NCI-H1105 (cell line): ENCODE data around the gene ATP13A3.
"Not testable (repeated sequence)": the region's sequence is repeated elsewhere in the genome, so short reads cannot be mapped to it uniquely, and the experiment has no call there.

Experiments
- DNase-seq: peaks from one replicate; lab custom pipeline; 2025; lab: John Stamatoyannopoulos, UW

The ATP13A3 gene

DNA sequence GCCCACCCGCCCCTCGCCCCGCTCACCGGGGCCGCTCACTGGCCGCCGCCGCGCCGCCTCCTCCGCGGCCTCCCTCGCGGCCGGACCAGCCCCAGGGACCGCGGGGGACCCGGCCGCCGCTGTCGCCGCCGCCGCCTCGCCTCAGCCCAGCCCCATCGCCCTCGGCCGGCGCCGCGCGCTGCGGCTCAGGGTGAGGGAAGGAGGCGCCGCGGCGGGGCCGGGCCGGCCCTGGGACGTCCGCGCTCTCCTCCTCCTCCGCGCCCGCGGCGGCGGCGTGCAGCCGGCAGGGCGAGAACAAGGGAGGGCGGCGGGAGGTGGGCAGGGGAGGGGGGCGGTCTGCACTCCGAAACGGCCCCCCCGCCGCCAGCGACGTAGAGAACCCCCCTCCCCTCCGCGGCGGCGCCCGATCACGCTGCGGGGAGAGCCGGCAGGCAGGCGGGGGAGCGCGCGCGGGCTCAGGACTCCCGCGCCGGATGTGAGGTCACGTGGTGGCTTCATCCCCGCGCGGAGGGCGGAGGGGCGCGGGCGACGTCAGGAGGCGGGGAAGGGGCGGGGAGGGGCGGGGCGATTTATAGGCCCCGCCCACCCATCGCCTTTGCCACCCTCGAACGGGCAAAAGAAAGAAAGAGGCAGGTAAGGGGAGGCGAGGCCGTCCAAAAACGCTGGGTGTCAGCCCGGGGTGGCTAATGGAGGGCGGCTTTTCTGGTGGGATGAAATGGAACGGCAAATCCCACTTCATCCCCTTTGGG, at the start of gene ATP13A3:
ATP13A3 (minus strand) TSS at position 463 of the 749 bp plus-strand sequence. CDS start 24,812 bp downstream, outside the sequence.
- peak; percentile 95 for DNase-seq

DNA sequence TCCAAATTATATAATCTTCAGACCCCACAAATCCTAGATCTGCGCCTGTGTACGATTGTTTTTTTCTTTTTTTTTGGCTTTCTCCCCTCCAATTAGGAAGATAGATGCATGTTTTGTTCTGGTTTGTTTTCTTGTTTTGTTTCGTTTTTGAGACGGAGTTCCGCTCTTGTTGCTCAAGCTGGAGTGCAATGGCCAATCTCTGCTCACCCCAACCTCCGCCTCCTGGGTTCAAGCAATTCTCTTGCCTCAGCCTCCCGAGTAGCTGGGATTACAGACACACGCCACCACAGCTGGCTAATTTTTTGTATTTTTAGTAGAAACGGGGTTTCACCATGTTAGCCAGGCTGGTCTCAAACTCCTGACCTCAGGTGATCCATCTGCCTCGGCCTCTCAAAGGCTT, 48.4 kb upstream of the ATP13A3 start:
- not testable (repeated sequence) for DNase-seq

DNA sequence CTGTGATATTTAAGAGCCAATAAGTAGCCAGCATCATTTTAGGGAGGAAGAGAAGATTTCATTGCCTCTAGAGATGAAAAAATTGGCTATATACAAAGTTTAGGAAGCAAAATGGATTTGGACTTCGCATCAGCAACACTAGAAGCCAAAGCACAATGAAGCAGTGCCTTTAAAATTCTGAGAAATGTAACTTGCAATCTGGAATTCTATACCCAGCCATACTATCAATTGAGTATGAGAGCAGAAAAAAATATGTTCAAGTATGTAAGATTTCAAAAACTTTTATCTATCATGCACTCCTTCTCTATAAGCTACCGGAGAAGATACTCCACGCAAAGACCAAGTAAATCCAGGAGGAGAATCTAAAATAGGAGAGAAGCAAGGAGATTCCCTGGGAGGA, 47.4 kb upstream of the ATP13A3 start:
- no peak for DNase-seq

DNA sequence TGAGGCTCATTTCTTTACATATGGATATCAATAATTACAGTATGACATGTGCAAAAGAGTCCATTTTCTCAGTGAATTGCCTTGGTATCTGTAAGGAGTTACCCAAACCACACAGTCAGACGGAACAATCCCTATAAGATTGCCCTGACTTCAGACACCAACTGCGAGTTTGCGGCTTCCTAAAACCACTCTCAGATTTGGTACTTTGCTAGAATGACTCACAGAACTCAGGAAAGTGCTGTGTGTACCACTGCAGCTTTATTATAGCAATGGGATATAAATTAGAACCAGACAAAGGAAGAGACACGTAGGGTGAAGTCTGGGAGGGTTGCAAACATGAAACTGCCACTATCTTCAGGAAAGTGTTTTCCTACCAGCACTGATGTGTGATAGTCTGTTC, 45.8 kb upstream of the ATP13A3 start:
- no peak for DNase-seq

DNA sequence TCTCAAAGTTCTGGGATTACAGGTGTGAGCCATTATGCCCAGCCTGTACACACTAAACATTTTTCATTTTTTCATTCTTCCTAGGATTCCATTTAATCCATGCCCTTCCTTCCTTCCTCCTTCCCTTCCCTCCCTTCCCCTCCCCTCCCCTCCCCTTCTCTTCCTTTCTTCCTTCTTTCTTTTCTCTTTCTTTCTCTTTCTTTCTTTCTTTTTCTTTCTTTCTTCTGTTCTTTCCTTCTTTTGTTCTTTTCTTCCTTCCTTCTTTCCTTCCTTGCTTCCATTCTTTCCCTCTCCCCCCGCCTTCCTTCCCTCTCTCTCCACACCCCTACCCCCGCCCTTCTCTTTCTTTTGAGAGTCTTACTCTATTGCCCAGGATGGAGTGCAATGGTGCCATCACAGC, 40.9 kb upstream of the ATP13A3 start:
- DNase-seq = no peak

DNA sequence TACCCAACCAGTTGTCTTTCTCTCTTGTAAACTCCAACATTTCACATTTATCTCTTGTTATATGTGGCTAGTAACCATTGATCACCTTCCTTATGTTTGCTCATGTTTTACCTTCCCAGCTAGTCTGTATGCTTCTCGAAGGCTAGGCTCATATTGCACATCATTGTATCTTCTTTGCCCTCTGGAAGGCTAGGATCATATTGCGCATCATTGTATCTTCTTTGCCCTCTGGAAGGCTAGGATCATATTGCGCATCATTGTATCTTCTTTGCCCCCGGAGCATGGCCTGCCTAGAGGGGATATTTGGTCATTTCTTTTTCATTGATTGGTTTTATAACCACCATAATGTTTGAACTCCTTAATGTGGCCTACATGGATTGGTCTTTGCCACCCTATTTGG, 39.4 kb upstream of the ATP13A3 start:
- DNase-seq = no peak

DNA sequence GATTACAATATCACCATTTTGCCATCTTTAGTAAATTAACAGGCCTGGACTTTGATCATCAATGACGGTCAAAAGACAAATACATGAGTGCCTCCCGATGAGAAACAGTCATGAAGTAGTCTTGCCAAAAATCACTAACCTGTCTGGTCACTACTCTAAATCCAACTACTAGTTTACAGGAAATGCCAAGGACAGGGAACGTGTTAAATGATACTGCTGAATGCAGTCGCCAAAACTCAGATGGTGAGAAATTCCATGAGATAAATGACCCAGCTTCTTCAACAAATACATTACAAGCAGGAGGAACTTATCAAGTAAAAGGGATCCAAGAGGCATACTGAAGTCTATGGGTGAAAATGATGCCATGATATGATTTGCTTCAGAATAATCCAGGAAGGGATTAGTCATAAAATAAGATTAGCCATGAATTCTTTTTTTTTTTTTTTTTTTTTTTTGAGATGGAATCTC, 35.8 kb upstream of the ATP13A3 start:
- DNase-seq = no peak

DNA sequence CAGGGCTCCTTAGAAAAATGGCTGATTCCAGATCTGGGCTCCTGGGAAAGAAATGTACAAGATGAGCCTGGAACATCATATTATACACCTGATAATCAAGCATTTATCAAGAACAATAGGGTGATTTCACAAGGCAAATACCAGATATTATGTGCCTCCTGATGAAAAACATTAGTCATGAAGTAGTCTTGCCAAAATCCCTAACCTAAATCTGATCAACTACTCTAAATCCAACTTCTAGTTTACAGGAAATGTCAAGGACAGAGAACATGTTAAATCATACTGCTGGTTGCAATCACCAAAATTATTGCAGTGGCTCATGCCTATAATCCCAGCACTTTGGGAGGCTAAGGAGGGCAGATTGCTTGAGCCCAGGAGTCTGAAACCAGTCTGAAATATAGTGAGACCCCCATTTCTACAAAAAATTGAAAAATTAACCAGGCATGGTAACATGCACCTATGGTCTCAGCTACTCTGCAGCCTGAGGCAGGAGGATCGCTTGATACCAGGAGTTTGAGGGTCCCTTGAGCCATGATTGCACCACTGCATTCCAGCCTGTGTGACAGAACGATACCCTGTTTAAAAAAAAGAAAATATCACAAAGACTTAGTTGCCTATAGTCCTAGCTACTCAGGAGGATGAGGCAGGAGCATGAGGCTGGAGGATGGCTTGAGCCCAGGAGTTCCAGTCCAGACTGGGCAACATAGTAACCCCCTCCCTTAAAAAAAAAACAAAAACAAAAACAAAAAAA, 34.9 kb upstream of the ATP13A3 start:
- no peak for DNase-seq

DNA sequence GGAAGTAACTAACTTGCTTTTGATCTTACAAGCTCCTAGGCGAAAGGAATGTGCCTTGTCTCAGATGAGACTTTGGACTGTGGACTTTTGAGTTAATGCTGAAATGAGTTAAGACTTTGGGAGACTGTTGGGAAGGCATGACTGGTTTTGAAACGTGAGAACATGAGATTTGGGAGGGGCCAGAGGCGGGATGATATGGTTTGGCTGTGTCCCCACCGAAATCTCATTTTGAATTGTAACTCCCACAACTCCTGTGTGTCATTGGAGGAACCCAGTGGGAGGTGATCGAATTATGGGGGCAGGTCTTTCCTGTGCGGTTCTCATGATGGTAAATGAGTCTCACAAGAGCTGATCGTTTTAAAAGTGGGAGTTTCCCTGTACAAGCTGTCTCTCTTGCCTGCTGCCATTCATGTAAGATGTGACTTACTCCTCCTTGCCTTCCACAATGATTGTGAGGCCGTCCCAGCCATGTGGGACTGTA, 33.9 kb upstream of the ATP13A3 start:
- not testable (repeated sequence) for DNase-seq

DNA sequence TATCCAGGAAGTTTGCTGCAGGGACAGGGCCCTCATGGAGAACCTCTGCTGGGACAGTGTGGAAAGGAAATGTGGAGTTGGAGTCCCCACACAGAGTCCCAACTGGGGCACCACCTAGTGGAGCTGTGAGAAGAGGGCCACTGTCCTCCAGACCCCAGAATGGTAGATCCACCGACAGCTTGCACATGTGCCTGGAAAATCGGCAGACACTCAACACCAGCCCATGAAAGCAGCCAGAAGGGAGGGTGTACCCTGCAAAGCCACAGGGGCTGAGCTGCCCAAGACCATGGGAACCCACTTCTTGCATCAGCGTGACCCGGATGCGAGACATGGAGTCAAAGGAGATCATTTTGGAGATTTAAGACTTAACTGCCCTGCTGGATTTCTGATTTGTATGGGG, 33.4 kb upstream of the ATP13A3 start:
- DNase-seq = not testable (repeated sequence)

DNA sequence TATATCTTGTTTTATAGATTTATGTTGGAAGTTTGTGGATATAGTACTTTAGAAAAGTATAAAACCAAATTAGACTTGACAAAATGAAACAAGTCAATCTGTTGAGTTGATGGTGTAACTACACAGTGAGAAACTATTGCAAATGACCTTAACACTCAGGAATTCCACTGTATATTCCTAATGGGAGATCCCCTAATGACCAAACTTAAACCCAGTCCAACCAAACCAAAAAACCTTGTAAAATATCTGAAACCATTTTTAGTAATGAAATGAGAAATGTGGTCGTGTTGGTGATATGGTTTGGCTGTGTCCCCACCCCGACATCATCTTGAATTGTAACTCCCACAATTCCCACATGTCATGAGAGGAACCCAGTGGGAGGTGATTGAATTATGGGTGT, 31.9 kb upstream of the ATP13A3 start:
- DNase-seq = no peak

DNA sequence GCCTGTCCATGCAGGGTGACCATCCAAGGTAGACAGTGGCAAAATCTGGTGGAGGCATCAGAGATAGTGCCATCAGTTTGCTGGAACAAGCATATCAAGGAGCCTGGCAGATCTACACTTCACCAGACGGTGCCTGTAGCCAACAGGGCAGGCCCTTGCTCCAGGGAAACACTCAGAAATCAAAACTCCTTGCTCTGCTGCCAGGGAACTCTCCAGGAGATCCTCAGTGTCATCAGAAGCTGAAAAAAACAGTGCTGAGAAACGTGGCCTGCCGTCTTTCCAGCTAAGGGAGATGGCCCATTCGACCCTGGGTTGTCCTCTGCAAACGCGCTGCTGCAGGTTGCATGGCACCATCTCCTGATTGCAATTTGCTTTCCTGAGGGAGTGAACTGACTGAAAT, 30.5 kb upstream of the ATP13A3 start:
- no peak for DNase-seq

DNA sequence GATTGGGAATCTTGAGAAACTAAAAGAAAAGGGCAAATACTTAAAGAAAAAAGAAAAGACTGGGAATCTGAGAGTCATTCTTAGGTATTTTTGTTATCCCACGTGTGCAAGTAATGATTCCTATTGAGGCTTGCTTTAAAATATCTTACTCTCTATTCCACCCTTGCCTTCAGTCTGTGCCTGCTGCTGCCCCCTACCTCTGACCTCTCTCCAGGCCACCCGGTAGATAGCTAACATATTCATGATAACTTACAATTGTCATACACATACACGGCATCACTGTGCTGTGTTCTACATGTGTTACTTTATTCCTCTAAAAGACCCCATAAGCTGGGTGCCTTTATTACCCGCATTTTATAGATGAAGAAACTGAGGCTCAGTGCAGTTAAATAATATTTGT, 27.8 kb upstream of the ATP13A3 start:
- no peak for DNase-seq

DNA sequence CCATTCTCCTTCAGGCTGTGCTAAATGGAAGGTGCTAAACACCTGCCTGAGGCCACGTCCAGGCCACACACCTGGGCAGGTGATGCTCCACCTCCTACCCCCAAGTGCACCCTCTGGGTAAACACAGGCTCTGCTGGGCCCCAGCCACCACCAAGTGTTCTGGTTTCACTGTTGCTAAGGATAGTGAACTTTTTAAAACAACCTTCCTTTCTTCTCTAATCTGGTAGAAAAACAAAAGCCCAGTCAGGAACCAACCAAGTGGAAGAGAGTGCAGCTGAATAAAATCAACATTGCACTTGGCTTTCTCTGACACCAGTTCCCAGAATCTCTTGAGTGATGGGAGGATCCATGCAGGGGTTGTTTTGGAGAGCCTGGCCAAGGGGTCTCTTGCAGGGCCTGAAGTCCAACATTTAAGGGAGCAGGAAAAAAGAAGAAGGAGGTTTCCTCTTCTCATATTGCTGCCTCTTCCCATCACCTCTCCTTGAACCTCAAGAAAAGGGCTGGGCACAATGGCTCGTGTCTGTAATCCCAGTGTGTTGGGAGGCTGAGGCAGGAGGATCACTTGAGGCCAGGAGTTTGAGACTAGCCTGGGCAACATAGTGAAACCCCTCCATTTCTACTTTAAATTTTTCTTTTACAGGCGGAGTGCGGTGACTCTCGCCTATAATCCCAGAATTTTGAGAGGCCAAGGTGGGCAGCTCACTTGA, 26.2 kb upstream of the ATP13A3 start:
- DNase-seq = peak; percentile 81

DNA sequence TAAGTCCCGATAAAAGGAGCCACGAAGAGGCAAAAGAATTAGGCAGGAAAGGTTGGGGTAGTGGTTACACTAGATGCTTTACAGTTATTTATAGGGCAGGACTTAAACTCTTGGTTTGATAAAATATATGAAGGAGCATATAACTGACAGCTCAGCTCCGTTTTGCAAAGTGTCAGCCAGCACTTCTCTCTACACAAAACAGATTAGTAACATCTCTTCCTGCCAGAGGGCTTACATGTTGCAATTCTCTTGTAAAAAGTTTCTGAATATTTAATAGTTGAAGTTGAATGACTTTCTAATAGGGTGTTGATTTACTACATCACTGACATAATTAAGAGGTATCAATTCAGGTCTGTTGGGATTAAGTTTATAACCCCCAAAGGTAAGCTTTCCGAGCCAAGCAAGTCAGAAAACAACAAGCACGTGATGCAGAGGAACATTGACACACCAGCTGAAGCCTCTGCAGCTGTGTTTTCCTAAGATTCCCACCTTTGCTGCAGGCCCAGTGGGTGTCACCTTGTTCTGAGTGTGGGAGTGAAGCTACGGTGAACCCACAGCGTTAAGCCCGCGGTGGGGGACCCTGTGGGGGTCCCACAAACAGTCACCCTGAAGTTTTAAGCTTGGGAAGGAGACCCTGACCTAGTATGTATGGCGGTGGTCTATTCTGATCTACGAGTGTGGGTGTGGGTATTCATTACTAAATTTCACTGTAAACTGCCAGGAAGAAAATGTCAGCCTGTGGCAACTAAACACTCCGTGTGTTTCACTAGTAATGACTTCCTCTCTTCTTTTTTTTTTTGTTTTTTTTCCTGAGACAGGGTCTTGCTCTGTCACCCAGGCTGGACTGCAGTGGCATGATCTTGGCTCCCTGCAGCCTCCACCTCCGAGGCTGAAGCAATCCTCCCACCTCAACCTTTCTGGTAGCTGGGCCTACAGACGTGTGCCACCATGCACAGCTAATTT, 22.0 kb upstream of the ATP13A3 start:
- no peak for DNase-seq

DNA sequence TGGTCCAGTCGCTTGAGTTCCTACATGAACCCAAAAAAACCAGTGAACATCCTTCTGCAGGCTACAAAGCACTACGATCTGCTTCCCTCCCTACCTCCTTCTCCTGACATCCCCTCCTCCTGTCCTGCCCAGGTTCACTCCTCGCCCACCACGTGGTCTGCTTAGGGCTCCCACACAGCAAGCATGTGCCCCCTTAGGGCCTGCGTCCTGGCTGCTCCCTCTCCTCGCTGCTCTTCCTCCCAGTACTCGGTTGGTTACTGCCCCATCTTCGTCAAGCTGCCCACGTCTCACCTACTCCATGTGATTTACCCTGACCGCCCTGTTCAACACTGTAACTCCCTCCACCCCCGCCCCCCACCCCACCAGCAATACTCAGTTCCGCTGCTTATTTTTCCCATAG, 20.8 kb upstream of the ATP13A3 start:
- DNase-seq = no peak

DNA sequence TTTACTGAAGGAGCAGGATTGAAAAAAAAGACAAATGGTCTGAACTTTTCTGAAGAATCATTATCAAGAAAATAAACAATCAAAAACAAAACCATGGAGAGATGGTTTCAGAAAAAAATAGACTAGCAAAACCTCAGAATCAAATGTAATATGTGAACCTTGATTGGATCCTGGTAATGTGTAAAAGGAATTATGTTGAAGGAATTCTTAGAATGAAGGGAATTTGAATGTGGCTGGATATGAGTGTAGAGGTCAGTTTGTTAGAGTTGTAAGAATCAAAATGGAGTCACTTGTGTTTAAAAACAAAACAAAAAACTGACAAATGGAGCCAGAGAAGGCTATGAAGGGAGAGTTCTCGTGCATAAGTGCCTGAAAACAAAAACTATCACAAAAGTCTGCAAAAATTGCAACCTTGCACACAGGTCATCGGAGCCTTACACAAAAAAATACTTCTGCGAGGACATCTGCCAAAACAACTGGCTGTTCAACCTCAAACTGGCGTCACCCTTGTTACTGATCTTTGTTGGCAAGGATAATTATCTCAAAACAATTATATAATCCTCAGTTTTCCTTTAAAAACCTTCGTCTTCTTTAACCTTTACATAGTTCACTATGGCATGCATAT, 19.1 kb upstream of the ATP13A3 start:
- no peak for DNase-seq

DNA sequence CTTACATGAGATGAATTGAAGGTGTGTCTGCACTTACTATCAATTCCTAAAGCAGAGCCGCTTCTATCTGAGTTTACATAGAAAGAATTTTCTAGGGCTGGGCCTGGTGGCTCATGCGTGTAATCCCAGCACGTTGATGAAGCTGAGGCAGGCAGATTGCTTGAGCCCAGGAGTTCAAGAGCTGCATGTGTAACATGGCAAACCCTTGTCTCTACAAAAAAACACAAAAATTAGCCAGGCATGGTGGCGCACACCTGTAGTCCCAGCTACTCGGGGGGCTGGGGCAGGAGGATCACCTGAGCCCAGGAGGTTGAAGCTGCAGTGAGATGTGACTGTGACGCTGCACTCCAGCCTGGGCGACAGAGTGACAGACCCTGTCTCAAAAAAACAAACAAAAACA, 18.1 kb upstream of the ATP13A3 start:
- DNase-seq = no peak

DNA sequence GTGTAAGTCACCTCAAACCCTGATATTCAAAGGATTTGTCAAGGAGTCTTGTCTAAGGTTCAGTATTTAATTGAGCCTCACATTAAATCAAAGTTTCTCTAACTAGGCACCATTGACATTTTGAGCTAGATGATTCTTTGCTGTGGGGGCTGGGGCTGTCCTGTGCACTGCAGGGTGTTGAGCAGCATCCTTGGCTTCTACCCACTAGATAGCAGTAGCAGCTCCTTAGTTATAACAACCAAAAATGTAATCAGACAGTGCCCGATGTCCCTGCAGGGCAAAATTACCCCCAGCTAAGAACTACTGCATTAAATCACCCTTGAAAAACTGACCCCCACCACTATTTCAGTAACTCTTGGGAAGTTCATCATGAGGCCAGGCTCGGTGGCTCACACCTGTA, 17.3 kb upstream of the ATP13A3 start:
- DNase-seq = no peak

DNA sequence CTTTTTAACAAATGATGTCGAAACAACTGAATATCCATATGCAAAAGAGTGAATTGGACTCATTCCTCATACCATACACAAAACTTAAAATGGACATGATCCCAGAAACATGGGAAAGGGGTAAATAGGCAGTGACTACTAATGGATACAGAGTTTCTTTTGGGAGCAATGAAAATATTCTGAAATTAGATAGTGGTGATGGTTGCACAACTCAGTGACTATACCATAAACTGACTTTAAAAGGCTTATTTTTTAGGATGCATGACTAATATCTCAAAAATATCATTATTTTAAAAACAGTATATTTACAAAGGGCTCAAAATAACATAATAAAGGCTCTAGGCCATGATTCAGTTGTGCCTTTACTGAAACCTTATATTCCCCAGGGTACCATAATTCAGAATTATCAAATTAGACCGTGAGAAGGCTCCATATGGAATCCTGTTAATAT, 16.3 kb upstream of the ATP13A3 start:
- DNase-seq = no peak

DNA sequence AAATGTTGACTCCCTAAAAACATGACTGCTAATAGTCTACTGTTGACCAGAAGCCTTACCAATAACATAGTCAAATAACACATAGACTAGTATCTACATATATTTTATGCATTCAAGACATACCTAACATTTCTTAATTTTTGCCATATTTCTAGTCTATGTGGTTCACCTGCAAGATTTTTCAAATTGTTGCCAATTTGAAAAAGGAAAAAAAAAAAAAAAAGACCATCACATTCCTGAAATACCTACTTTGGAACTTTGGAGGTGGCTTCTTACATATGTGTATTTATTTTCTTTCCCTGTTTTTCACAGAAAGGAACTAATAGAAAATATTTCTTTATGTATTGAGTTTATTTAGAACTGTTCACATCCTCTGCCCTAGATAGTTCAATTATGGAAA, 13.4 kb upstream of the ATP13A3 start:
- no peak for DNase-seq
